Measurements from ENCODE around the gene SLC38A5. TPM values are rescaled to one million over a fixed set of nuclear protein-coding genes. Genes with fewer than 3 reads are reported as not detected.
A peak's percentile ranks its signal among the peaks of the same experiment; 100 is the strongest.

Gene SLC38A5
- total RNA-seq, 1 donor from 2014 or later, result 1.3 TPM

GRCh38 chrX:48493890-48494364 is 23.9 kb upstream of the SLC38A5 start:
- intact Hi-C loops (cut with DNase I), result no loop called here
- DNase-seq, result no peak
- peak; percentile 52 for ATAC-seq (ENCODE audit: poor library complexity)

- DNase-seq (no peak), ATAC-seq (ENCODE audit: poor library complexity) (no peak)
- intact Hi-C loops (cut with DNase I), result no loop called here
Observed at GRCh38 chrX:48492293-48492910, 22.3 kb upstream of the SLC38A5 start.

GRCh38 chrX:48491809-48492208 is 21.7 kb upstream of the SLC38A5 start:
- ATAC-seq (ENCODE audit: poor library complexity) (no peak), DNase-seq (no peak)
- intact Hi-C loops (cut with DNase I), result no loop called here

- intact Hi-C loops (cut with DNase I), result no loop called here
- no peak for ATAC-seq (ENCODE audit: poor library complexity)
- DNase-seq, result no peak
Observed at GRCh38 chrX:48490661-48491060, 20.6 kb upstream of the SLC38A5 start.

GRCh38 chrX:48489892-48490291 is 19.8 kb upstream of the SLC38A5 start:
- intact Hi-C loops (cut with DNase I), result no loop called here

GRCh38 chrX:48489296-48489695 is 19.2 kb upstream of the SLC38A5 start:
- DNase-seq, result no peak
- intact Hi-C loops (cut with DNase I), result no loop called here
- ATAC-seq (ENCODE audit: poor library complexity), result no peak

More at GRCh38 chrX:48489892-48490291, 19.8 kb upstream of the SLC38A5 start:
- no peak for DNase-seq
- no peak for ATAC-seq (ENCODE audit: poor library complexity)

- intact Hi-C loops (cut with DNase I), result no loop called here
- ATAC-seq (ENCODE audit: poor library complexity) (no peak), DNase-seq (no peak)
Observed at GRCh38 chrX:48488034-48488433, 18.0 kb upstream of the SLC38A5 start.

- DNase-seq (no peak), ATAC-seq (ENCODE audit: poor library complexity) (no peak)
- intact Hi-C loops (cut with DNase I), result no loop called here
Observed at GRCh38 chrX:48487362-48487798, 17.3 kb upstream of the SLC38A5 start.

GRCh38 chrX:48482526-48482925 is 12.5 kb upstream of the SLC38A5 start:
- intact Hi-C loops (cut with DNase I), result no loop called here

GRCh38 chrX:48480583-48480982 is 10.5 kb upstream of the SLC38A5 start:
- DNase-seq (no peak), ATAC-seq (ENCODE audit: poor library complexity) (no peak)
- intact Hi-C loops (cut with DNase I), result no loop called here

More at GRCh38 chrX:48482526-48482925, 12.5 kb upstream of the SLC38A5 start:
- no peak for DNase-seq
- no peak for ATAC-seq (ENCODE audit: poor library complexity)

GRCh38 chrX:48480142-48480541 is 10.1 kb upstream of the SLC38A5 start:
- intact Hi-C loops (cut with DNase I), result no loop called here
- DNase-seq, result no peak
- no peak for ATAC-seq (ENCODE audit: poor library complexity)

- intact Hi-C loops (cut with DNase I), result no loop called here
Observed at GRCh38 chrX:48478806-48479205, 8.7 kb upstream of the SLC38A5 start.

GRCh38 chrX:48477960-48478755 is 8.1 kb upstream of the SLC38A5 start:
- DNase-seq, result no peak
- ATAC-seq (ENCODE audit: poor library complexity), result no peak
- intact Hi-C loops (cut with DNase I), result no loop called here

More at GRCh38 chrX:48478806-48479205, 8.7 kb upstream of the SLC38A5 start:
- no peak for DNase-seq
- no peak for ATAC-seq (ENCODE audit: poor library complexity)

GRCh38 chrX:48476919-48477318 is 6.9 kb upstream of the SLC38A5 start:
- ATAC-seq (ENCODE audit: poor library complexity) (no peak), DNase-seq (no peak)
- intact Hi-C loops (cut with DNase I), result no loop called here

- DNase-seq (peak; percentile 92), ATAC-seq (ENCODE audit: poor library complexity) (peak; percentile 99)
- intact Hi-C loops (cut with DNase I), result no loop called here
Observed at GRCh38 chrX:48475774-48476577, 5.9 kb upstream of the SLC38A5 start, which contains the start of gene FTSJ1. Gene FTSJ1, plus strand, starts transcription at chrX:48476199. Its CDS starts 1,849 bp downstream, at chrX:48478048.

- no peak for ATAC-seq (ENCODE audit: poor library complexity)
- no peak for DNase-seq
- intact Hi-C loops (cut with DNase I), result no loop called here
Observed at GRCh38 chrX:48475296-48475695, 5.2 kb upstream of the SLC38A5 start.

GRCh38 chrX:48474581-48474980 is 4.5 kb upstream of the SLC38A5 start:
- ATAC-seq (ENCODE audit: poor library complexity) (no peak), DNase-seq (no peak)
- intact Hi-C loops (cut with DNase I), result no loop called here

- ATAC-seq (ENCODE audit: poor library complexity) (no peak), DNase-seq (no peak)
- intact Hi-C loops (cut with DNase I), result no loop called here
Observed at GRCh38 chrX:48474127-48474526, 4.1 kb upstream of the SLC38A5 start.

- ATAC-seq (ENCODE audit: poor library complexity), result no peak
- intact Hi-C loops (cut with DNase I), result no loop called here
- DNase-seq, result no peak
Observed at GRCh38 chrX:48473704-48473990, 3.6 kb upstream of the SLC38A5 start.
